Lung (tissue), 12 donors: ENCODE data around the gene TTYH3. TPM values are rescaled to one million over a fixed set of nuclear protein-coding genes. Genes with fewer than 3 reads are reported as not detected.
A peak's percentile ranks its signal among the peaks of the same experiment; 100 is the strongest.

Source experiments
- ATAC-seq: fragments of 200-7000 bp; cut with Tn5 transposase; one replicate; pipeline ENCODE4 v1.9.1; 2020; ENCODE audit warnings: moderate number of reproducible peaks; ENCODE audit not compliant: insufficient read depth, low FRiP score
- DNase-seq, 3 donors: peaks; one replicate each; pipeline ENCODE4 v3.0.0-alpha.2; 2013 to 2017
- H3K27ac ChIP-seq, 2 donors: one replicate each; pipeline ENCODE4 v1.5.1; 2013; ENCODE audit warnings: mild to moderate bottlenecking in 2 of 2, moderate library complexity in 2 of 2, control low read depth in 1 of 2, inconsistent platforms in 1 of 2, low read depth in 1 of 2, low read length in 1 of 2
- H3K27me3 ChIP-seq, 3 donors: one replicate each; pipeline ENCODE4 v1.5.1; 2013; ENCODE audit warnings: low read length in 2 of 3; ENCODE audit not compliant: control insufficient read depth in 3 of 3, insufficient read depth in 3 of 3
- H3K36me3 ChIP-seq, 4 donors: one replicate each; pipeline ENCODE4 v1.5.1; 2013; ENCODE audit warnings: low read length in 4 of 4, mild to moderate bottlenecking in 1 of 4, moderate library complexity in 1 of 4; ENCODE audit not compliant: control insufficient read depth in 4 of 4, insufficient read depth in 4 of 4
- H3K4me1 ChIP-seq, 5 donors: one replicate each; pipeline ENCODE4 v1.5.1; 2013; ENCODE audit warnings: low read length in 5 of 5, mild to moderate bottlenecking in 2 of 5, moderate library complexity in 1 of 5; ENCODE audit not compliant: control insufficient read depth in 5 of 5, insufficient read depth in 5 of 5
- H3K4me3 ChIP-seq: one replicate; pipeline ENCODE4 v1.5.1; 2013; ENCODE audit warnings: mild to moderate bottlenecking, control low read depth, moderate library complexity
- H3K9ac ChIP-seq, 2 donors: one replicate each; pipeline ENCODE4 v1.5.1; 2013; ENCODE audit warnings: low read length in 2 of 2, control low read depth in 1 of 2; ENCODE audit not compliant: insufficient read depth in 1 of 2
- H3K9me3 ChIP-seq, 4 donors: one replicate each; pipeline ENCODE4 v1.5.1; 2013; ENCODE audit warnings: low read length in 3 of 4, mild to moderate bottlenecking in 1 of 4, moderate library complexity in 1 of 4; ENCODE audit not compliant: control insufficient read depth in 4 of 4, insufficient read depth in 3 of 4
- CTCF ChIP-seq: IDR thresholded peaks from 2 replicates; pipeline ENCODE4 v1.5.1; 2012; ENCODE audit warnings: mild to moderate bottlenecking; ENCODE audit errors: control extremely low read depth, extremely low read depth
- WGBS, 2 donors: extraction: QIAGEN DNeasy Blood & Tissue Kit; methylation state at CpG; one replicate each; pipeline ENCODE4 v1.1.7; 2013; 5-methylcytosine and 5-hydroxymethylcytosine counted together
- polyA plus RNA-seq, 2 donors: library from polyadenylated mRNA; stranded (reverse); fragments of 200-250 nt; gene quantifications; one replicate each; pipeline ENCODE4 v1.2.1, GENCODE V29; 2013
- total RNA-seq, 2 donors: library from RNA; depleted of rRNA in 1 of 2; stranded (reverse); fragments of >200 nt in 1 of 2; gene quantifications; one replicate each; pipeline ENCODE4 v1.2.1, GENCODE V29; 2014 to 2021
- donor health status: control.
- donor health status: control.
- donor health status: Bipolar disorder and iron deficiency.
- donor health status: healthy.
- donor health status: DM: yes; HTN: yes; CAD: no.

Gene TTYH3
- total and polyA plus RNA-seq, 4 donors: 14.3 to 74.0 (median 55.8) TPM

- H3K27ac ChIP-seq: peak overlapping the region in 1 of 2 donors; percentile 81
- peak overlapping the region; percentile 81 for H3K4me3 ChIP-seq
- no peak for TF ChIP-seq CTCF
- WGBS, 2 donors: 27 to 29% methylated on average over 22 of the region's 22 CpGs
- DNase-seq: no peak
- peaks cover 8 to 50% (median 19%) of the 10 kb centered on the region in 5 donors for H3K4me1 ChIP-seq
- no peaks in the 10 kb centered on the region for H3K27me3 ChIP-seq
- H3K9me3 ChIP-seq: peaks cover 0 to 2% (median 0%) of the 10 kb centered on the region in 4 donors
- ATAC-seq: peak; percentile 23
- H3K9ac ChIP-seq: peak overlapping the region in 1 of 2 donors; percentile 86
- peaks cover 0 to 9% (median 3%) of the 10 kb centered on the region in 4 donors for H3K36me3 ChIP-seq
Measured at GRCh38 chr7:2633538-2634266, 1.9 kb downstream of the TTYH3 start.

GRCh38 chr7:2634267-2635145 lies 2.7 kb downstream of the TTYH3 start:
- Histone ChIP-seq H3K36me3 (peaks cover 0 to 9% (median 3%) of the 10 kb centered on the region in 4 donors), H3K9ac (no peak overlapping the region), H3K9me3 (peaks cover 0 to 2% (median 0%) of the 10 kb centered on the region in 4 donors), H3K4me3 (no peak overlapping the region), H3K27ac (peak overlapping the region in 1 of 2 donors; percentile 81), H3K4me1 (peaks cover 10 to 50% (median 19%) of the 10 kb centered on the region in 5 donors), H3K27me3 (no peaks in the 10 kb centered on the region)
- WGBS, 2 donors: 86 to 91% methylated on average over 22 of the region's 22 CpGs
- TF ChIP-seq CTCF: no peak
- no peak for DNase-seq
- no peak for ATAC-seq

GRCh38 chr7:2635148-2635668 lies 3.4 kb downstream of the TTYH3 start:
- WGBS, 2 donors: 95 to 98% methylated on average over 15 of the region's 15 CpGs
- Histone ChIP-seq H3K9ac (peak overlapping the region in 1 of 2 donors; percentile 15), H3K27me3 (no peaks in the 10 kb centered on the region), H3K4me3 (no peak overlapping the region), H3K4me1 (peaks cover 10 to 50% (median 19%) of the 10 kb centered on the region in 5 donors), H3K27ac (no peak overlapping the region), H3K9me3 (peaks cover 0 to 2% (median 0%) of the 10 kb centered on the region in 4 donors), H3K36me3 (peaks cover 0 to 9% (median 3%) of the 10 kb centered on the region in 4 donors)
- no peak for TF ChIP-seq CTCF
- DNase-seq: no peak
- no peak for ATAC-seq
